ENCODE measurements around the gene SLC25A4.
"Not testable (repeated sequence)": the region's sequence is repeated elsewhere in the genome, so short reads cannot be mapped to it uniquely, and the experiment has no call there.

SLC25A4 gene

DNA sequence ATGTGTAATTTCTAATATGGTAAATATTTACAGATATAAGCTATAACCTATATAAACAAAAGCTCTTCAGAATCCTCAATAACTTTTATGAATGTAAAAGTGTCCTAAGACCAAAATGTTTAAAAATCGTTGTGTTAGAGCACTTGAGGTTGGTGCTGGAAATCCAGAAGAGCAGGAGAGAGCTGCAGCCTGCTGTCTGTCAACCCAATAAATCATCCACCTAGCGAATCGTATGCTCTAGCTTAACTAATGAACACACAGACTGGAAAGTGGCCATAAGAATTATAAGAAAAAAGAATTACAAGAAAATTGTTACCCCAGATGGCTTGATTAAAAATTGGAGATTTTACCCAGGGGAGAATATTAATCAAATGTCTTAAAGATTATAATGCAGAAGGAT, 43.7 kb downstream of the SLC25A4 start:
- no peak for DNase-seq

DNA sequence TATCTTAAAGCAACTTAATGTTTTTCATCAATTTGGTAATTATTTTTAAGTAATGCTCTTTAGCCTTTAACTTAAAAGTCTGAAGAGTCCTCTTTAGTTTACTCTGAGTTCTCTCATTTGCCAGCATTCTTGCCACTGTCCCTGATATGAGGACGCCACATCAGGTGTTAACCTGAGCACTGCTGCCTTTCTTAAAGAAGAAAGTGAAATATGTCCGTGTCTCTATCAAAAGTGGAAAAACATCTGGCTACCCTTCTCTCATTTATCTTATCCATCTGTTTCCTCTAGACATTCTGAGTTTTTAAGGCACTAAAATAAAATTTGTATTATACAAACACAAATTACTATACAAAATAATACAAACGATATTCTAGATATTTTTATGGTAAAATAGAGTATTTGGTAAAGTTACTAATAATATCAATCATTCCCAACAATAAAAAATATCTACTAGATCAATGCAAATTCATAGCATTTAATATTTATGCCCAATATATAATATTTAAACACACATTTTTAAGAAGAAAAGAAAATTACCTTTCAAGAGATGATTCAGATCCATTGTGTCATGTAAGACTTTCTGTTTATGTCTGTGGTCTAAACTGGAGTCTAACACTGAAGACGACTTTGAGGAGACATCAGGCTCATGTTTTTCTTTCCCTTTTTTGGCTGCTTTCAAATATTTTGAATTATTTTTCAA, 46.7 kb downstream of the SLC25A4 start:
- no peak for DNase-seq

DNA sequence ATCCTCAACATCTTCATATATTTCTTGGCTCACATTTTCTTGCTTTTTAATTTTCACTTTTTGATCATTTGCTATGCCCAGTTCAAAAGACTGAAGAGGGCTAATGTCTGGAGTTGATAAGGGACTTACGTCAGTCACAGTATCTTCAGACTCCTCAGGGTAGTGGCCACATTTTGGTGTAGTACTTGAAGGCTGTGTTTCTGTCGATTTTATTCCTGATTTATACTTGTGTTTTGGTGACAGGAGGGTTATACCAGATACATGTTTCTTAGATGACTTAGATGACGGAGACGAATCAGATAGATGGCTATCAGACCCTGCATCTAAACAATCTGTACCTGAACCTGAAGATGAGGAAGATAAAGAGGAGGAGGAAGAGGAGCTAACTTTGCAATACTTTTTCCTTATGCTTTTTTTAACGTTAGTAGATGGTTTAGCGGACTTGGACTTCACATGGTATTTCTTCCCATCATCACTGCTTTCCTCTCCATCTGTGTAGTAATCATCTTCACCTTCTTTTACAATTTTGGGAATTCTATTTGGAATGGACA, 47.3 kb downstream of the SLC25A4 start:
- DNase-seq: no peak

DNA sequence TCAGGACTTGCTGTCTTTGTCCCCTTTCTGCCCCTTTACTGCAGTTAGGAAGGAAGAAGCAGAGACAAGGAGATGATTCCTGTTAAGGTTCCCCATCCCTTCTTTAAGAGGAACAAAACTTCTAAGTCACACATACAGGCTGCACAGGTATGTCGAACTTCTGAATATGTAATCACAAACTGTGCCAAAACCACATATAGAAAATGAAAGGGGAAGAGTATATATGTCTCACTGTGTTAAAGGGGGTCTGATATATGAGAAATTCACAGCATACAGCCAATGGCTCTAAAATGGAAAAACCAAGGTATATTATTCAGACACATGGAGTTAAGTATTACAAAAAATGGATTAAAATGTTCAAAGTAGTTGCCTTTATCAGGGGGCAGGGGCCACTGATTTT, 49.0 kb downstream of the SLC25A4 start:
- DNase-seq: no peak

DNA sequence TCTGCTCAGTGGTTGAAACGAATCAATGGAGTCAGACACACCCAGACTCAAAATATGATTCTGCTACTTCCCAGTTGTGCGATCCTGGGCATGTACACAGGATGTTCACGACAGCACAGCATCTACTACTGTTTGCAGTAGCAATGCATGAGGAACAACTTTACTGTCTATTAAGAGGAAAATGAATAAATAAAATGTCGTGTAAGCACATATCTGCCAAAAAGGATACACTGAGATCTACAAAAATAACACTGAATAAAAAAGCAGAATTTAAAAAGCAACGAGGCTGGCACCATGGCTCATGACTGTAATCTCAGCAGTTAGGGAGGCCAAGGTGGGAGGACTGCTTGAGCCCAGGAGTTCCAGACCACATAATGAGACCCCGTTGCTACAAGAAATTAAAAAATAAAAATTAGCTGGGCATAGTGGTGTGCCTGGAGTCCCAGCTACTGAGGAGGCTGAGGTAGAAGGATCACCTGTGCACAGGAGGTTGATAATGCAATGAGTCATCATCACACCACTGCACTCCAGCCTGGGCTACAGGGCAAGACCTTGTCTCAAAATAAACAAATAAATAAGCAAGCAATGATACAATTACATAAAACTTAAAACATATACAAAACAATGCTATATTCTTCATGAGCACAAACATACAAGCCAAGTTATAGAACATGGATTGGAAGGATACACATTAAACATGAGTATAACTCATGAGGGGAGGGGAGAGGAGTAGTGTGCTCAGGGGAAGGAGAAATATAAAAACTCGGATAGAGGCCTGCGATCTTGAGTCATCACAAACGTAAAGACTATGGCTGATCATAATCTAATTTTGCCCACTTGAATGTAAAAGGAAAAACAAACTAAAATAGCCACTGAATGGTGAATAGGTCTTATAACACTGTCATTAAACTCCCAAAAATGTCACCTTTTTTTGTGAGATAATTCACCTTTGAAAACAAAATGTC, 52.1 kb downstream of the SLC25A4 start:
- DNase-seq: no peak

DNA sequence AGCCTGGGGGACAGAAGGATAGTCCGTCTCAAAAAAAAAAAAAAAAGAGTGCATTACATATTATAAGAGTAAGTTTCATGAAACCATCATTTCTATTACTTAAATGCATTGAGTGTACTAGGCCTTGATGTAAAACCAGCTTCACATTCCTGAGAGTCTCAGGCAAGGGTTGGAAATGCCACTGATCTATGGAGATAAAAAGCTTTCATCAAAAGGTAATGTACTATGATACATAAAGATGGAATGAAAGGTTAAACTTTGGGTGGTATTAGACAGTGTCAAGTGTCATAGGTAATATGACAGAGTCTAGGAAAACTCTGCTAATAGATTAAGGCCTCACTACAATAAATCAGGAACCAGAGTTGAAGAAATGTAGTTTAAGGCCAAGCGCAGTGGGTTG, 53.4 kb downstream of the SLC25A4 start:
- no peak for DNase-seq

DNA sequence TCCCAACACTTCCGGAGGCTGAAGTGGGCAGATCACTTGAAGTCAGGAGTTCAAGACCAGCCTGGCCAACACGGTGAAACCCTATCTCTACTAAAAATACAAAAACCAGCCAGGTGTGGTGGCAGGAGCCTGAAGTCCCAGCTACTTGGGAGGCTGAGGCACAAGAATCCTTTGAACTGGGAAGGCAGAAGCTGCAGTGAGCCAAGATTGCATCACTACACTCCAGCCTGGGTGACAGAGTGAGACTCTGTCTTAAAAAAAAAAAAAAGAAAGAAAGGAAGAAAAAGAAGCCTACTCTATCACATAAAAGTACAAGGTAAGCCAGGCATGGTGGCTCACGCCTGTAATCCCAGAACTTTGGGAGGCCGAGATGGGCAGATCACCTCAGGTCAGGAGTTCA, 55.1 kb downstream of the SLC25A4 start:
- not testable (repeated sequence) for DNase-seq
